Measurements from ENCODE around the gene IGSF1. TPM values are rescaled to one million over a fixed set of nuclear protein-coding genes. Genes with fewer than 3 reads are reported as not detected.
A peak's percentile ranks its signal among the peaks of the same experiment; 100 is the strongest.

The IGSF1 gene, protein sequence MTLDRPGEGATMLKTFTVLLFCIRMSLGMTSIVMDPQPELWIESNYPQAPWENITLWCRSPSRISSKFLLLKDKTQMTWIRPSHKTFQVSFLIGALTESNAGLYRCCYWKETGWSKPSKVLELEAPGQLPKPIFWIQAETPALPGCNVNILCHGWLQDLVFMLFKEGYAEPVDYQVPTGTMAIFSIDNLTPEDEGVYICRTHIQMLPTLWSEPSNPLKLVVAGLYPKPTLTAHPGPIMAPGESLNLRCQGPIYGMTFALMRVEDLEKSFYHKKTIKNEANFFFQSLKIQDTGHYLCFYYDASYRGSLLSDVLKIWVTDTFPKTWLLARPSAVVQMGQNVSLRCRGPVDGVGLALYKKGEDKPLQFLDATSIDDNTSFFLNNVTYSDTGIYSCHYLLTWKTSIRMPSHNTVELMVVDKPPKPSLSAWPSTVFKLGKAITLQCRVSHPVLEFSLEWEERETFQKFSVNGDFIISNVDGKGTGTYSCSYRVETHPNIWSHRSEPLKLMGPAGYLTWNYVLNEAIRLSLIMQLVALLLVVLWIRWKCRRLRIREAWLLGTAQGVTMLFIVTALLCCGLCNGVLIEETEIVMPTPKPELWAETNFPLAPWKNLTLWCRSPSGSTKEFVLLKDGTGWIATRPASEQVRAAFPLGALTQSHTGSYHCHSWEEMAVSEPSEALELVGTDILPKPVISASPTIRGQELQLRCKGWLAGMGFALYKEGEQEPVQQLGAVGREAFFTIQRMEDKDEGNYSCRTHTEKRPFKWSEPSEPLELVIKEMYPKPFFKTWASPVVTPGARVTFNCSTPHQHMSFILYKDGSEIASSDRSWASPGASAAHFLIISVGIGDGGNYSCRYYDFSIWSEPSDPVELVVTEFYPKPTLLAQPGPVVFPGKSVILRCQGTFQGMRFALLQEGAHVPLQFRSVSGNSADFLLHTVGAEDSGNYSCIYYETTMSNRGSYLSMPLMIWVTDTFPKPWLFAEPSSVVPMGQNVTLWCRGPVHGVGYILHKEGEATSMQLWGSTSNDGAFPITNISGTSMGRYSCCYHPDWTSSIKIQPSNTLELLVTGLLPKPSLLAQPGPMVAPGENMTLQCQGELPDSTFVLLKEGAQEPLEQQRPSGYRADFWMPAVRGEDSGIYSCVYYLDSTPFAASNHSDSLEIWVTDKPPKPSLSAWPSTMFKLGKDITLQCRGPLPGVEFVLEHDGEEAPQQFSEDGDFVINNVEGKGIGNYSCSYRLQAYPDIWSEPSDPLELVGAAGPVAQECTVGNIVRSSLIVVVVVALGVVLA (N-terminal part only)
- 0.72 TPM for polyA plus RNA-seq (2013, experiment 1 of 2; ENCODE audit: insufficient read length)
- 2.8 TPM for polyA plus RNA-seq (2013, experiment 2 of 2; ENCODE audit: insufficient read length)

DNA sequence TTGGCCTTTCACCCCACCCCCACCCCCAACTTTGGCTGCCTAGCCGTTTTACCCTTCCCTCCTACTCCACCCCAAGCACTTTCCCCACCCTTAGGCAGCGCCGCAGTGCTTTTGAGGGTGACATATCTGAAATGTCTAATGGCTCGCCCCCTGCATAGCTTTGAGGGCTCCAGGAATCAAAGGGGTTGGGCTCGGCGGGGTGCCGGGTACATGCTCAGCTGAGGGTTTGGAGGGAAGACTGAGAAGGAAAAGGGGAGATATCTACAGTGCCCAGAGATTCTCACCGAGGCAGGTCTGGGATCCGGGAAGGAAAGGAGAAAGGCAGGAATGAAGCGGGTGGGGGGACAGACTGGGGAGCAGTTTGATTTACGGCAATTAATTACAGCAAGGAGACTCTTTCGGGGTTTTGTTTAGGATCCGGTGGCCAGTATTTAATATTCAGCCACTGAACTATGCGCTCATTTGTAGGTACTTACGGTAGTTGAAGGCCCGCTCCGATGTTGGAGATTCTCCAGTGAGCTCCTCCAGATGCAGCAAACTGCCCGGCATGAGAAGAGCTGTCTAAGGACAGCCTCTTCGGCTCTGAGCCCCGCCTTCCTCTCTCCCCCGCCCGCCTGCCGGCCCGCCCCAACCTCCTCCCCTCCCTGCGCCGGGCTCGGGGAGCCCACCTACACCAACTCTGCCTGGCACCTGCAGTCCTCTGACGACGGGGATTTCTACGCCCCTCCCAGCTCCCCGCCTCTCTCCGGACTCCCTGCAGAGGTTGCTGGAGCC is at the start of gene IGSF1:
Gene IGSF1, minus strand, starts transcription at position 569 of the 774 bp plus-strand sequence. CDS start 2,632 bp downstream, outside the sequence.
- DNase-seq = peak; percentile 37

GRCh38 chrX:131332331-131332730 is 43.2 kb upstream of the IGSF1 start:
- no peak for DNase-seq

DNA sequence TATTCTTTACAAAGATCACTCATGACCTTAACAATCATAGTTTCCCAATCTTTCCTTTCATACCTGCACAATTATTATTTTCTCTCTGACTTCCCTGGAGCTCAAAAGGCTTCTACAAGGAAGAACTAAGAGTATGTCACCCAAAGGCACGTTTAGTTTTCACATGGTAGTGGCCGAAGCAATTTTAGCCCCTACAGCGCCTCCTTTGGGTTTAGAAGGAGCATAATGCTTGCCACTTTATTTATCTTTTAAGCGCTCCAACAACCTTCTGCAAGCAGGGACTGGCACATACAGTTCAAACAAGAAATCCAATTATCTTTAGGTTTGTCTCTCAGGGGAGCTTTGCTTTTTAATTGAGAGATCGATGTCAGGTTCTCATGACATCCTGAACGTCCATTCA is 42.0 kb upstream of the IGSF1 start:
- DNase-seq = no peak

GRCh38 chrX:131330735-131331134 is 41.6 kb upstream of the IGSF1 start:
- no peak for DNase-seq

GRCh38 chrX:131322651-131323050 is 33.5 kb upstream of the IGSF1 start:
- no peak for DNase-seq

DNA sequence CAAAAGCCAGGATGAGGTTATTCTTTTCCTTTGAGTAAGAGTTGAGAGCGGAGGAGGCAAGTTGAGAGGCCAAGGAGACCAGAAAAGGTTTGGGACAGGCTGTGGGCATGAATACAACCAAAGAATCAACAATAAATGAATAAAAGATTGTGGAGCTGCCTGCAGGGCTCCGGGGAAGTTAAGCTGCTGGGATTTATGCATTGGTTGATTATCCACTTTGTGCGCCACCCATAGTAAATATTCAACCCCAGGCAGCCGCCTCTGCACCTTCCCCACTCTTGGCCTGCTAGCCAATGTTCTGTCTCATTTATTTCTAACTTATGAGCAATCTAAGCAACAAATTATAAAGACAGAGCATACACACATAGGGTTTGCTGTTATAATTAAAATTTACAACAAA is 28.2 kb upstream of the IGSF1 start:
- DNase-seq = no peak

DNA sequence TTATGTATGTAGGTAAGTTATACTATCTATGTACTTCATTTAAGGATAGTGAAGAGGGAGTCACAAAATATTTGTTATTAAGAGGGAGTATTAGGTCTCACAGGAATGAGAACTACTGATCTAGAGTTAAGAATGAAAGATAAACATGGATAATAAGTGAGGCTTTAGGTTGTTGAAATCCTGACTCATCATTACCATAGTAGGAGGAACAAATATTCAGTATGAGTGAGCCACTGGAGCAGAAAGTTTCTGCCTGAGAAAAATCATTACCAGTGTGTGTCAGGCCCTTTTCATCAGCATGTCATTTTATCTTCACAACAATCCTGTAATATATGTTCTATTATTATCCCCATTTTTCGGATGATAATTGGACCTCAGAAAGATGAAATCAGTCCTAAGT is 27.2 kb upstream of the IGSF1 start:
- DNase-seq = no peak

DNA sequence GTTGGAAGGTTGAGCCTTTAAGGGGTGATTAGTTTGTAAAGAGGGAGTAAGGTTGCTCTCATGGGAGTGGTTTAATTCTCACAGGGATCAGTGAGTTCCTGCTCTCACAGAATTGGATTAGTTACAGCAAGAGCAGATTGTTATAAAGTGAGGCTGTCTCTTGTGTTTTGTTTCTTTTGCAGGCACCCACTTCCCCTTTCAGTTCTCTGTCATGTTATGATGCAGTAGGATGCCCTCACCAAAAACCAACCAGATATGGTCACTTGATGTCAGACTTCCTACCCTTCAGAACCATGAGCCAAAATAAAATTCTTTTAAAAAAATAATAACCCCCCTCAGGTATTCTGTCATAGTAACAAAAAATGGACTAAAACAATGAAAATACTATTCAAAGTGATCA is 19.9 kb upstream of the IGSF1 start:
- no peak for DNase-seq

DNA sequence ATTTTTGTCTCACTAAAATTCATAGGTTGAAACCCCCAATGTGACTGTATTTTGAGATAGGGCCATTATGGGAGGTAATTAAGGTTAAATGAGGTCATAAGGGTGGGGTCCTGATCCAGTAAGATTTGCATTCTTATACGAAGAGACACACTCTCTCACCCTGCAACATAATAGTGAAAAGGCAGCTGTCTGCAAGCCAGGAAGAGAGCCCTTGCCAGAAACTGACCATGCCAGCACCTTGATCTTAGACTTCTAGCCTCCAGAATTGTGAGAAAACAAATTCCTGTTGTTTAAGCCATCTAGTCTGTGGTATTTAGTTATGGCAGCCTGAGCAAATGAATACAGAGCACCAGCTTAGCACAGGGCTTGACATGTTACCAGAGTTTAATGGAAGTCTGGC is 17.5 kb upstream of the IGSF1 start:
- peak; percentile 0 for DNase-seq

DNA sequence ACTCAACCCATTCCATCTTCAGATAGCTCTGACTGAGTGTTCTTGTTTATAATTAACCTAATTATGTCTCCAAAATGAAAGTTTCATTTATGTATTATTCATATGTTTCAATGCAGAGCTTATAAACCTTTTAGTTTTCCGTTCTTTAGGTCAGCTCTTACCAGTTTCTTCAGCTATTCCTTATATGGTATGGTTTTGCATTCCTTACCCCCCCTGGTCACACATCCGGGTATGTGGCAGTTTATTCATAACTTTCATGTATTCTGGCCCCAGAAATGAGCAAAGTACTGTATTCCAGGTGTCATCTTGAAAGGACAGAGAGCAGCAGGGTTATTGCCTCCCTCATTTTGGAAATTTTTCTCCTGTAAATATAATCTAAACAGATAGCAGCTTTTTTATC is 16.8 kb upstream of the IGSF1 start:
- DNase-seq = peak; percentile 29

DNA sequence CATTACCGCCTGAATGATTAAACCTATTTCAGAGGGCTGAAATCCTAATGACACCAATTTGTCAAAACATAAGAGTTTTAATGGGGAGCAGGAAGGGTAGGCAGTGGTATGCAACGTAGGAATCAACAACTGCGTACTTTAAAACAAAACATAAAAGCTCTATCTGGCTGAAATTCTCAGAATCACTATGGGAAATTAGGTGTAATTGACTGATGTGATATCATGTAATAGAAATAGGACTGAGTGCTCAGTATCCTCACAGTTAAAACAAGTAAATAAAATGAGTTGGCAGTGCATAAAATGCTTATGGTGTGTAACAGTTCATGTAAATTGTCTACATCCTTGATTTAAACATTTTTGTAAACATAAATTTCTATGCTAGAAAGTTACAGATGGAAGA is 13.6 kb upstream of the IGSF1 start:
- no peak for DNase-seq

DNA sequence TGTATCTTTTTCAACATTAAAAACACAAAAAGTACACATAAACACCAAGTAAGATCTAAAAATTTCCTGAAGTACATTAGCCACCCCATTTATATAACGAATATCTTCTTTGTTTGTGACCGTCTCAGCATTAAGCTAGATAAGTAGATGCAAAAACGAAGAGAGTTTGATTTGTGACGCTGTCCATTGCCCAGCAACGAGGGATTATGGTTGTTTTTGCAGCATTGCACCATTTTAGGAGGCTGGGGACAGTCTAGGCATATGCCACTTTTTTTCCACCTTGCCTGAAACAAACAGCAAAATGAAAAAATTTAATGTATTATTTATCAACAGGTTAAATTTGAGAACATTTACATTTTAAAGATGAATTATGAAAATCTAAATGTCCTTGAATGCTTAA is 12.0 kb upstream of the IGSF1 start:
- DNase-seq = no peak

GRCh38 chrX:131298846-131299245 is 9.7 kb upstream of the IGSF1 start:
- DNase-seq = no peak

- DNase-seq = no peak
These were observed 8.9 kb upstream of the IGSF1 start for GRCh38 chrX:131298036-131298435.

DNA sequence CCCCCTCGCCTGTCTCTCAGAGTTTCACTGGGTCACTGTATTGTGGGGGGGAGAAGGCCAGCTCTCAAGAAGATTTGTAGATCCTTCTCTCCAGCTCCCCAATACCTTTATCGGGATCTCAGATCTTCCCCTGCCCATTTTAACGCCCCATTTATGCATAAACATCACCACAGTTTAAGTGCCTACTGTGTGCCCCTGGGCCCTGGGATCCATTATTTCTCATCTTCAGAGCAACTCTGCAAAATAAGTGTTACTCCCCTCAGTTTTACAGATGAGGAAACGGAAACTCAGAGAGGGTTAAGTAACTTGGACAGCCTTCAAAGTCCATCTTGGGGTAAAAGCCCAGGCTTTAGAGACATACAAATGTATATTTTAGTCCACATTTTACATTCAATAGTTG is 421 bp upstream of the IGSF1 start:
- no peak for DNase-seq

DNA sequence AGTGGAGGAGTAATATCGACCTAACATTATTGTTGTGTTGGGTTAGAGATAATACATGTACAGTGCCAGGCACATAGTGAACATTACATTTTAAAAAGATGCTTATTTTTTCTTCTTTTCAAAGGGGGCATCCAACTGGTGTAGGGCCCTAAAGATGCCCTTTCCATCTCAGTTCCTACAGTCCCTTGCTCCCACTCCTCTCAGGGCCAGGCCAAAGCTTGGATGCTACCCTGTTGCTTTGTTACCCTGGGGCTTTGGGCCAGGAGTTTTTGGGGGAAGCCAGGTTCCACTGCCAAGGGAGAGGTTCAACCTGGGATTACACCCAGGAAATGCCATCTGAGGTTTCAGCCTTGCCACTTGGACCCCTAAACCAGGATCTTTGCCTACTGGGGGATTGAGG is 918 bp downstream of the IGSF1 start:
- DNase-seq = no peak

- DNase-seq = no peak
These were observed 1.4 kb downstream of the IGSF1 start for GRCh38 chrX:131287560-131288179.

- no peak for DNase-seq
These were observed 9.5 kb downstream of the IGSF1 start for GRCh38 chrX:131279617-131280016.

GRCh38 chrX:131279197-131279596 is 9.9 kb downstream of the IGSF1 start:
- DNase-seq = no peak

- DNase-seq = no peak
These were observed 11.5 kb downstream of the IGSF1 start for GRCh38 chrX:131277543-131278136.

- no peak for DNase-seq
These were observed 16.1 kb downstream of the IGSF1 start for GRCh38 chrX:131273011-131273410.

Data from fibroblast of skin of scalp (primary cell).